Progenitor cell of endocrine pancreas (in vitro differentiated cells): ENCODE measurements around the gene ALDH3B1. TPM values are rescaled to one million over a fixed set of nuclear protein-coding genes. Genes with fewer than 3 reads are reported as not detected.

Experiments used
- DNase-seq: peaks from one replicate; pipeline ENCODE4 v3.0.0; 2021; ENCODE audit warnings: low spot score; ENCODE audit not compliant: unreplicated experiment
- H3K27ac Mint-ChIP-seq: 2 replicates; pipeline ENCODE4 v1.8.0; 2021; ENCODE audit warnings: mild to moderate bottlenecking, moderate library complexity, mixed read lengths
- H3K27me3 Mint-ChIP-seq: 2 replicates; pipeline ENCODE4 v1.8.0; 2021; ENCODE audit warnings: mixed read lengths
- H3K36me3 Mint-ChIP-seq: 2 replicates; pipeline ENCODE4 v1.8.0; 2022; ENCODE audit warnings: mixed read lengths; ENCODE audit not compliant: insufficient read depth
- H3K4me1 Mint-ChIP-seq: 2 replicates; pipeline ENCODE4 v1.8.0; 2021; ENCODE audit warnings: low read depth, mixed read lengths
- H3K4me3 Mint-ChIP-seq: 2 replicates; pipeline ENCODE4 v1.8.0; 2021; ENCODE audit warnings: low read depth, mild to moderate bottlenecking, moderate library complexity, mixed read lengths
- H3K9me3 Mint-ChIP-seq: 2 replicates; pipeline ENCODE4 v1.8.0; 2021; ENCODE audit warnings: low read depth, mixed read lengths
- total RNA-seq: library from RNA; stranded (reverse); gene quantifications from 2 replicates; pipeline ENCODE4 v1.2.1, GENCODE V29; 2021
- TF ChIP-seq, protein P1 (sequence below): fragments of 200-600 bp; sonication (generic); IDR thresholded peaks from one replicate; pipeline ENCODE4 v1.5.0; 2021; ENCODE audit warnings: antibody characterized with exemption, mild to moderate bottlenecking; ENCODE audit not compliant: unreplicated experiment

The ALDH3B1 gene
- total RNA-seq, 1 donor from 2014 or later: not detected

DNA sequence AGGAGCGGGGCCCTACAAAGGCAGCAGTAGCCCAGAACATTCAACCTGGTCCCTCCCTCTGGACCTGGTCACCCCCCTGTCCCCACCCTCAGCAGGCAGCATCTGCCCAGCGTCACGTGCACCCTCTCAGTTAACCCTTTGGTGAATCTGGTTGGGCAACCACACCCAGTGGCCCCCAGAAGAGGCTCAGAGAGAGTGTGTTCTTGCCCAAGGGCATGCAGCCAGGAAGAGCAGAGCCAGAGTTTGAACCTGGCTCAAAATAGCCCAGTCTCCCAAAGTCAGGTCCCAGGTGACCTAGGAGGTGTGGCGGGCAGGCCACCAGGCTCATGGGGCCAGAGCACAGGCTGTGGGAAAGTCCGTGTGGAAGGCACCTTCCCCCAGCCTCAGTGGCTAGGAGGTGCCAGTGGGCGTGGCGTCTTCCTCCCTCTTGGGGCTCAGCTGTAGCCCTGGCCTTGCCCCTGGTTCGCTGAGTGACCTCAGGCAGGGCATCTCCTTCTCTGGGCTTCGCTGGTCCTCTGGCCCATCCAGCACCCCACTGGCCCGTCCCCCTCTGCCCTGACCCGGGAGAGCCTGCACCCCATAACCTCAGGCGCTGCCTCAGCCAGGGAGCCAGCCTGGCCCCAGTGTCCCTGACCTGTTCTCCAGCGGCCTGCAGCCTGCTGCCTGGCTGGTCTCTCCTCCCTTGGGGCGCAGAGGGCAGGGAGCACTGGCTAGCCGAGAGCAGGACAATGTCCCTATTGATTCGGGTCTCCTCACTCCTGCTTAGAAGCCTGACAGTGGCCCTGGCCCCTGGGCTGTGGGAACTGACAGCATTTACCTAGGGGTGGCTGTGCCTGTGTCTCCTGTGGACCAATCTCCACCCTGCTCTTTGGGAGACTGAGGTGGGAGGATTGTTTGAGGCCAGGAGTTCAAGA, 7.0 kb downstream of the ALDH3B1 start:
- H3K27ac Mint-ChIP-seq: peak overlapping the region; percentile 71
- no peaks in the 10 kb centered on the region for H3K9me3 Mint-ChIP-seq
- peaks cover 18% of the 10 kb centered on the region for H3K4me1 Mint-ChIP-seq
- H3K4me3 Mint-ChIP-seq: no peak overlapping the region
- H3K27me3 Mint-ChIP-seq: no peaks in the 10 kb centered on the region
- DNase-seq: no peak
- H3K36me3 Mint-ChIP-seq: no peaks in the 10 kb centered on the region
- TF ChIP-seq, protein P1, sequence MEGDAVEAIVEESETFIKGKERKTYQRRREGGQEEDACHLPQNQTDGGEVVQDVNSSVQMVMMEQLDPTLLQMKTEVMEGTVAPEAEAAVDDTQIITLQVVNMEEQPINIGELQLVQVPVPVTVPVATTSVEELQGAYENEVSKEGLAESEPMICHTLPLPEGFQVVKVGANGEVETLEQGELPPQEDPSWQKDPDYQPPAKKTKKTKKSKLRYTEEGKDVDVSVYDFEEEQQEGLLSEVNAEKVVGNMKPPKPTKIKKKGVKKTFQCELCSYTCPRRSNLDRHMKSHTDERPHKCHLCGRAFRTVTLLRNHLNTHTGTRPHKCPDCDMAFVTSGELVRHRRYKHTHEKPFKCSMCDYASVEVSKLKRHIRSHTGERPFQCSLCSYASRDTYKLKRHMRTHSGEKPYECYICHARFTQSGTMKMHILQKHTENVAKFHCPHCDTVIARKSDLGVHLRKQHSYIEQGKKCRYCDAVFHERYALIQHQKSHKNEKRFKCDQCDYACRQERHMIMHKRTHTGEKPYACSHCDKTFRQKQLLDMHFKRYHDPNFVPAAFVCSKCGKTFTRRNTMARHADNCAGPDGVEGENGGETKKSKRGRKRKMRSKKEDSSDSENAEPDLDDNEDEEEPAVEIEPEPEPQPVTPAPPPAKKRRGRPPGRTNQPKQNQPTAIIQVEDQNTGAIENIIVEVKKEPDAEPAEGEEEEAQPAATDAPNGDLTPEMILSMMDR: no peak

DNA sequence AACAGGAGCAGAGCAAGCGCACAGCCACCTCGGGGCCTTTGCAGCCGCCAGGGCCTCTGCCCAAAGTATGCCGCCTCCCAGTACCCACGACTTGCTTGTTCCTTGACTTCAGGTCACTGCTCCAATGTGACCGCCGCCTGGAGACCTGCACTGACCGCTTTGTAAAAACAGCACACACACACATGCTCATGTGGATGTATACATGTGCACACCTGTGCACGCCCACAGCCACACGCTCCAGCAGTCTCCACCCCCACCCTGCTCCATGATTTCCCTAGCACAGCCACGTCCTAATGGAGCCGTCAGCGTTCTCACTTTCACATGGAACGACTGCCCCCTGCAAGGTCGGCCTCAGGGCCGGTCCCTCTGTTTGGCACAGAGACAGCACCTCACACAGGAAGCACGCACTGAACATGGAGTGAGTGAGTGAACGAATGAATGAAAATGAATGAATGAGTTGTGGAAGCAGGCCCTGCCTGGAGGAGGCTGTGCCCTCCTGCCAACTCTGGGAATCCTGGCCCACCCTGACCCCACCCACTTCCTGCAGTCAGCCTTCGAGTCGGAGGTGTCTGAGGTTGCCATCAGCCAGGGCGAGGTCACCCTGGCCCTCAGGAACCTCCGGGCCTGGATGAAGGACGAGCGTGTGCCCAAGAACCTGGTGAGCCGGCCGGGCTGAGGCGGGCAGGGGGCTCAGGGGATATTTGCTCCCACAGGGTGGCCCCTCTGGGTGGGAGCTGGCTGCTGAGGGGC, 8.0 kb downstream of the ALDH3B1 start:
- TF ChIP-seq, protein P1: no peak
- Mint-ChIP-seq H3K36me3 (no peaks in the 10 kb centered on the region), H3K4me3 (no peak overlapping the region), H3K9me3 (no peaks in the 10 kb centered on the region), H3K27ac (no peak overlapping the region), H3K27me3 (no peaks in the 10 kb centered on the region), H3K4me1 (peaks cover 18% of the 10 kb centered on the region)
- no peak for DNase-seq

DNA sequence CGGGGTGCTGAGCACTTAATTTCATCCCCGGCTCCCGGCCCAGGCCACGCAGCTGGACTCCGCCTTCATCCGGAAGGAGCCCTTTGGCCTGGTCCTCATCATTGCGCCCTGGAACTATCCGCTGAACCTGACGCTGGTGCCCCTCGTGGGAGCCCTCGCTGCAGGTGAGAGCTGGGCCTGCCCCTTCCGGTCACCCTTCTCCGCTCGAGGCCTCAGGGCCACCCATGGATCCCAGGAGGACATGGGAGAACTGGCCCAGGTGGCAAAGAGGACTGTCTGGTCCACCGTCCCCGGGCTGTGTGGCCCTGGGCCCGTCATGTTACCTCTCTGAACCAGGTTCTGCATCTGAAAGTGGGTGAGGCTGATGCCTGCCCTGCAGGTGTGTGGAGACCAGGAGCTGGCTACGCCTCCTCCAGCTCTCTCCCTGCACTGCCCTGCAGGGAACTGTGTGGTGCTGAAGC, 8.6 kb downstream of the ALDH3B1 start:
- Mint-ChIP-seq H3K4me3 (no peak overlapping the region), H3K27ac (no peak overlapping the region), H3K9me3 (no peaks in the 10 kb centered on the region), H3K4me1 (peaks cover 16% of the 10 kb centered on the region), H3K27me3 (no peaks in the 10 kb centered on the region), H3K36me3 (no peaks in the 10 kb centered on the region)
- DNase-seq: no peak
- TF ChIP-seq, protein P1: no peak

DNA sequence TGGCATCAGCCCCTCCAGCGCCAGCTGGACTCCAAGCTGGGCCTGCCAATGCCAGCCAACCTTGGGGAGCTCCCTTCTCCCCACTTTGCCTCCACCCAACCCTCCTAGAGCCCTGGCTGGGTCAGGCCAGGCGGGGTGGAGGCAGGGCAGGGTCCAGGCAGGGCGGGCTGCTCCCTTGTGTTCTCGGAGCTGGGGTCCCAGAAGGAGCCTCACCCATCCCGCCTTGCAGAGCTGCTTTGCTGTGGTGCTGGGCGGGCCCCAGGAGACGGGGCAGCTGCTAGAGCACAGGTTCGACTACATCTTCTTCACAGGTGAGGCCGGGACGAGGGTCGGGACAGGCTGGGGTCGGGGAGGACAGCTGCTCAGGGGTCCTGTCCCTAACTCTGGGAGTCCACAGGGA, 9.4 kb downstream of the ALDH3B1 start:
- TF ChIP-seq, protein P1: no peak
- Mint-ChIP-seq H3K4me3 (no peak overlapping the region), H3K4me1 (peaks cover 16% of the 10 kb centered on the region), H3K36me3 (peaks cover 2% of the 10 kb centered on the region), H3K9me3 (no peaks in the 10 kb centered on the region), H3K27ac (peak overlapping the region; percentile 78), H3K27me3 (no peaks in the 10 kb centered on the region)
- DNase-seq: no peak

DNA sequence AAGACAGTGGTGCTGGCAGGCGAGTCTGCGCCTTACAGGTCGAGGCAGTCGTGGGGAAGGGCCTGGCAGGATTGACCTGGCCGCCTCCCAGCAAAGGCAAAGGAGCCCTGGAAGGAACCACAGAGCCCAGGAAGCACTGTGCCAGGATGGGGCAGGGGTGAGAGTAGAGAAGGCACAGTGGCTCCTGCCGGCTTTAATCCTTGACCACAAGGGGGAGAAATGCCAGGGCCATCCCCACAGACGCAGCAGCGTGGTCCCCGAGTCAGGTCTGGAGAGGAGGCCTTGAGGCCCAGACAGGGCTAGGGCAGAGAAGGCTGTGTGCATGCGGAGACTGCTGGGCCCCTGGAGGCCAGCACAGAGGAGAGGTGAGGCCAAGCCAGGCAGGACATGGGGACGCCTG, 10.4 kb downstream of the ALDH3B1 start:
- no peak for DNase-seq
- peaks cover 16% of the 10 kb centered on the region for H3K4me1 Mint-ChIP-seq
- no peak overlapping the region for H3K4me3 Mint-ChIP-seq
- H3K27me3 Mint-ChIP-seq: no peaks in the 10 kb centered on the region
- H3K36me3 Mint-ChIP-seq: peaks cover 6% of the 10 kb centered on the region
- peak overlapping the region; percentile 8 for H3K27ac Mint-ChIP-seq
- TF ChIP-seq, protein P1: no peak
- H3K9me3 Mint-ChIP-seq: no peaks in the 10 kb centered on the region
